Epidermal melanocyte (primary cell): ENCODE results near the gene KRR1.
"Not testable (repeated sequence)": the region's sequence is repeated elsewhere in the genome, so short reads cannot be mapped to it uniquely, and the experiment has no call there.

Experiments used
- DNase-seq: peaks from one replicate; pipeline ENCODE4 v3.0.0; 2011; ENCODE audit warnings: low spot score; ENCODE audit not compliant: insufficient read length

KRR1 gene

GRCh38 chr12:75477137-75477536 lies 34.3 kb downstream of the KRR1 start:
- no peak for DNase-seq

- no peak for DNase-seq
These were observed 35.3 kb downstream of the KRR1 start for GRCh38 chr12:75476071-75476470.

DNA sequence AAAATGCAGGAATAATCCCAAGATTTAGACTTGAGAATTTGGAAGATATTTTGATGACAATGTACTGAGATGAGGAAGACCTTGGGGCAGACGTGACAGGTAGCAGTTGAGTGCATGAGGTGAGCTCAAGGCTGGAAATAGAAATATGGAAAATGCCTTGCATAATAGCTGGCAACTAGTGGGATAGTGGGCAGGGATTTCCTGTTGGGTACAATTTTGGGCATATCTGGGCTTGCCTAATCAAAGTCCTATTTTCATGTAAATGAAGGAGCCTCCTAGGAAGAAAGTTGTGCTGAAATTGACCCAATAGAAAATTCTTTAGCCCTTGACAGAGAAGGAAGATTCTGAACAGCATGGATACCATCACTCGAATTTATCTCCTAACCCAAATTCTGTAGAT lies 37.3 kb downstream of the KRR1 start:
- DNase-seq, result no peak

DNA sequence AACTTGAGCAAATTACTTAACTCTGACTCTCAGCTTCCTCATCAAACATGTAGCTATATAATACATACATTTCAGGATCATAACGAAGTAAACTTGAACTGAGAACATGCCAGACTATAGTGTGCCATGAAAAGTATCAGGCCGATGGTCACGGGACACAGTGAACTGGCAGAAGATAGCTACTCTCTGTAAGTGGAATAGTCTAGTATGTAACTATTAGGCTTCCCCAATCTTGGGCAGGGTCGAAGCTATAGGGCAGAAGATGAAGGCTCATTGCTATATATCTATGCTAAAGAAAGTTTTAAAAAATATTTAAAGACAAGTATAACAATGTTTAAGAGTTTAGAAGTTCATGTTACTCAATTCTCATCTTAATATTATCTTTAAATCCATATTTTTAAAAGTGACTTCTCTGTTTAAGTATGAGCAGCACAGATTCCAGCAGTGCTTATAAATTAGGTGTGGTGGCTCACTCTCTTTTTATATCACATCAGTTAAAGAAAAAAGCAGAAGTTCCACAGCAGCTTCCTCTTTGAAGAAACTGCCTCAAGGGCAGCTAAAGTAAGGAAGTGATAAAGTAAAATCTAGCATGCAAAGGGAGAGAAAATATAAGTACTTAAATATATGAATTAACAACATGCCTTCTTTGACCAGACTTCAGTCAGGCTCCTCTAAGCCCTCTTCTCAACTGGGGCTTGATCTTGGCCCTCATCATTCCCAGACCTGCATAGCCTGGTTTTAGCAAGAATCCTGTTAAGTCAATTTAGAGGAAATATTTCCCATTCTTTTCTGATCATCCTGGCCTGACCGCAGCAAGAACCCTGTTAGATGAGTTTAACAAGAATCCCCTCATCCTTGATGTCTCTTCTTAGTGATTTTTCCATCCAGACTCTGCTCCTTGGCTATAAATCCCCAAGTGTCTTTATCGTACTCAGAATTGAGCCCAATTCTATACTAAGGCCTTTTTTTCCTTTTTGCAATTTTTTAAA lies 39.2 kb downstream of the KRR1 start:
- DNase-seq, result no peak

DNA sequence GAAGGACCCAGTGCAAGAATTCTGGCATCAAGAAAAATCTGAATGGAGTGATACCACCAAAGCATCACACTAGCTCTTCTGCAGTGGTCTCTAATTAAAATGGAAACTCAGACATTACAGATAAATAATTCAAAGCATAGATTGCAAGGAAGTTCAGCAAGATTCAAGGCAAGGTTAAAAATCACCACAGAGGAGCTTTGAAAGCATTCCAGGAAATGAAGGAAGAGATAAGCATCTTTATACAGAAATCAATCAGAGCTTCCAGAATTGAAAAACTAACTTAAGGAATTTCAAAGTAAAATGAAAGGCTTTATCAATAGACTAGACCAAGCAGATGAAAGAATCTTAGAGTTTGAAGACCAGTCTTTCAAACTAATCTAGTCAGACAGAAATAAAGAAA lies 51.2 kb downstream of the KRR1 start:
- DNase-seq, result no peak

DNA sequence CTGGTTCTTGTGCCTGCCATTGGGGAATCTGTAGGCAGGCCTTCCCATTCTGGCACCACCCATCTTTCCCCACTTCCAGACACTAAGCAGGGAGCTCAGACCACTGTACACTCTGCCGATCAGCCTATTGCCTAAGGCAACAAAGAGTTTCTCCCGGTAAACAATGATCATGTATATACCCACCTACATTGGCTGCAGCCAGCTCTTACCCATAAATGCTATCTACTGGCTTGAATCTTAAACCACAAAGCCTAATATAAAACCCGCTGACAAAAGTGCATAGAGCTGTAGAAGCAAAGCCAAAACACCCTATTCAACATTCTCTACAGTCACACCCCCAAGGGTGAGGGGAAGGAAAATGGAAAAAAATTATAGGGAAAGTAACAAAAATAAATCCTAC lies 51.7 kb downstream of the KRR1 start:
- DNase-seq, result no peak

GRCh38 chr12:75457866-75458265 lies 53.5 kb downstream of the KRR1 start:
- DNase-seq, result not testable (repeated sequence)

DNA sequence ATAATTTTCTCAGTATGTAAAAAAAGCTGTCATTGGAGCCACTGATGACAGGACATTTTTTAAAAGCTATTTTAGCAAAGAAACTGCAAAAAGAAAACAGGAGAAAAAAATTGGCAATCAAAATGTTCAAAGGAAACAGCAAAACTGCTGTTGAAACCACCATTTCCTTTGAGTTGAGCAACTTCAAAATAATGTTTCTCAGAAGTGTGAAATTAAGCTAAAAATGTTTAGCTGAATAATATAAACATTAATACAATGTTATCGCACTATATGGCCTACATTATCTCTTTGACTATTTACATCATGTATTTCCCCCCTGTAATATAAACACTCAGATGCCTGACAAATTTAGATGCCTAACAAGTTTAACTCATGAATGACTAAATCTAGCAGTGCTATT lies 54.2 kb downstream of the KRR1 start:
- no peak for DNase-seq

GRCh38 chr12:75455839-75456238 lies 55.6 kb downstream of the KRR1 start:
- DNase-seq, result no peak

- no peak for DNase-seq
These were observed 58.6 kb downstream of the KRR1 start for GRCh38 chr12:75452675-75453330.

DNA sequence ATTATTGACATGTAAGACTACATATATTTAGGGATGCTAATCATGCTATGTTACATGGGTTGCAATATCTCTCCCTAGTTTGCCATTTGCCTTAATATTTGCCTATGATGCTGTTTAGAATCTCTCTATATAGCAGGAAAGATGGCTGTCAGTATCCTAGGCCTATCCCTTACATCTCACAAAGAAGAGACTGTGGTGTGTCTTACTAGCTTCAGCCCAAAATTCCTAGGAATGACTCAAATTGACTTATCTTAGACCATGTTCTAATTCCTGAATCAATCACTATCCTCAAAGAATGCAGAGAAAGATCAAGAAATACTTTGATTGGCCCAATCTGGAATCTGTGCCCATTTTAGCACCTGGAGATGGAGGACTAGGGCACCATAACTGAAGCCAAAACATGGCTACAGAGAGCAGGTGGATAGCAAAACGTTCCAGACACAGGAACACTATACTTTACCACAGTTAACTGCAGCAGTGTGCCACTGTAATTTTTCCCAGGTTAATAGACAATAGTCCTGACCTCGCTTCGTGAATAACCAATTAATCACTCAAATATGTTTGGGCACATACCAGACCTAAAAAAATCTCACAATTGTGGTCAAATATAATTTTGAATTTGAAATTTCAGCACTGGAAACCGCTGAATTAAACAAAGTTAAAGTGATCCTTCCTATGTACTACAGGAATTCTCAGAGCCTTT lies 63.6 kb downstream of the KRR1 start:
- DNase-seq, result no peak

DNA sequence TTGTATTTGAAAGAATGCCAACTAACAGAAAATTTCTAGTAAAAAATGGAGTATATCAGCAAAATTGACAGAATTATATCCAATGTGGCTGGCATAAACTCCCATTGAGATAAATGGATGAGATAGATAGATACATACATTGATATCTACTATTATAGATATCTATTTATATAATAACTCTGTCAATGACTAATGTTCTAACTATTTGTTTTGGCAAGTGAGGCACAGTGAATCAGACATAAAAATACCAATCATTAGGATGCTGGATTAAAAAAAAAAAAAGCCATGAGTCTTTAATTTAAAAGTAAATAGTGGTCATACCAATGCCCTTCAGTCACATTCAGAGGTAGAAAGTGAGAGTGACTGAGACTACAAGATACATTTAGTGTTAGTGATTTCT lies 64.6 kb downstream of the KRR1 start:
- DNase-seq, result no peak

- not testable (repeated sequence) for DNase-seq
These were observed 66.3 kb downstream of the KRR1 start for GRCh38 chr12:75445137-75445507.

- DNase-seq, result no peak
These were observed 66.8 kb downstream of the KRR1 start for GRCh38 chr12:75444429-75445136.

GRCh38 chr12:75443709-75444108 lies 67.7 kb downstream of the KRR1 start:
- no peak for DNase-seq

GRCh38 chr12:75442454-75442853 lies 69.0 kb downstream of the KRR1 start:
- not testable (repeated sequence) for DNase-seq

DNA sequence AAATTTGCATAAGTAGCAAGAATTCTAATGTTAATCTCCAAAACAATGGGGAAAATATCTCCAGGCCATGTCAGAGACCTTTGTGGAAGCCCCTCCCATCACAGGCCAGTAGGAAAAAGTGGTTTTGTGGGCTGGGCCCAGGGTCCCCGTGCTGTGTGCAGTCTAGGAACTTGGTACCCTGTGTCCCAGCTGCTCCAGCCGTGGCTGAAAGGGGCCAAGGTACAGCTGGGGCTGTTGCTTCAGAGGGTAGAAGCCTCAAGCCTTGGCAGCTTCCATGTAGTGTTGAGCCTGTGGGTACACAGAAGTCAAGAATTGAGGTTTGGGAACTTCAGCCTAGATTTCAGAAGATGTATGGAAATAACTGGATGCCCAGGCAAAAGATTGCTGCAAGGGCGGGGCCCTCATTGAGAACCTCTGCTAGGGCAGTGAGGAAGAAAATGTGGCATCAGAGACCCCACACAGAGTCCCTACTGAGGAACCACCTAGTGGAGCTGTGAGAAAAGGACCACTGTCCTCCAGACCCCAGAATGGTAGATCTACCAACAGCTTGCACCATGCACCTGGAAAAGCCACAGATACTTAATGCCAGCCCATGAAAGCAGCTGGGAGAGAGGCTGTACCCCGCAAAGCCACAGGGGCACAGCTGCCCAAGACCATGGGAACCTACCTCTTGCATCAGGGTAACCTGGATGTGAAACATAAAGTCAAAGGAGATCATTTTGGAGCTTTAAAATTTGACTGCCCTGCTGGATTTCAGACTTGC lies 69.5 kb downstream of the KRR1 start:
- not testable (repeated sequence) for DNase-seq
